ENCODE results near the gene ESYT1. TPM values are rescaled to one million over a fixed set of nuclear protein-coding genes. Genes with fewer than 3 reads are reported as not detected.

Gene ESYT1
- total and polyA plus RNA-seq, 4 donors: 41.0 to 93.5 (median 58.8) TPM

DNA sequence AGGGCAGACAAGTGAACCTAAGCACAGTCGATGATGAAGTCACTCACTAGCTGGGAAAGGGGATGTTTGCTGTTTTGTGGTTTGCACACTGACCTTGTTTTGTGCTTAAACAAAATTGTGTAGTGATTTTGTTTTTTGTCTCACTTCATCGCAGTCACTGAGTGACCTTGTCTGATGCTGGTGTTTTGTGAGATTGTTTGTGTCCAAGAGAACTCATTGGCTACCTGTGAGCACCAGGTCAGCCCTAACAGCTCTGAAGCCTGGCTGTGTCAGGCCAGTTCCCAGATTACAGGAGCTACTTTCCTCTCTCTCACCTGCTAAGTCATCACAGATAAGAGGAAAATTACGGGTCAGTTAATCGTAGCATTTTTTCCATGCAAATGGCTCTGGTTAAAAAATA lies 3.9 kb upstream of the ESYT1 start:
- no peak for DNase-seq (ENCODE audit: low spot score)
- 69% methylated on average over 4 of the region's 4 CpGs for WGBS
- H3K27me3 ChIP-seq (ENCODE audit: control insufficient read depth in 4 of 4, insufficient read depth in 4 of 4, low read length in 3 of 4): no peaks in the 10 kb centered on the region
- TF ChIP-seq HNF4A (conservative IDR thresholded peaks at IDR 0.05): no peak
- TF ChIP-seq RXRA (IDR thresholded peaks at IDR 0.05): no peak
- TF ChIP-seq YY1 (IDR thresholded peaks at IDR 0.05): no peak
- TF ChIP-seq NR2F2 (IDR thresholded peaks at IDR 0.05): no peak
- TF ChIP-seq EGR1 (IDR thresholded peaks at IDR 0.05; ENCODE audit: low read depth in 2 of 2): no peak
- TF ChIP-seq, protein P1, sequence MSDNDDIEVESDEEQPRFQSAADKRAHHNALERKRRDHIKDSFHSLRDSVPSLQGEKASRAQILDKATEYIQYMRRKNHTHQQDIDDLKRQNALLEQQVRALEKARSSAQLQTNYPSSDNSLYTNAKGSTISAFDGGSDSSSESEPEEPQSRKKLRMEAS (IDR thresholded peaks at IDR 0.05): no peak
- peaks cover 28 to 73% (median 58%) of the 10 kb centered on the region in 4 donors for H3K4me1 ChIP-seq (ENCODE audit: control insufficient read depth in 4 of 4, insufficient read depth in 4 of 4, low read length in 3 of 4)
- no peak overlapping the region for H3K4me3 ChIP-seq (ENCODE audit: low read depth in 1 of 3, low read length in 3 of 3)
- no peaks in the 10 kb centered on the region for H3K9me3 ChIP-seq (ENCODE audit: control insufficient read depth in 4 of 4, low read length in 3 of 4)
- H3K9ac ChIP-seq (ENCODE audit: low read depth in 1 of 2, low read length in 2 of 2): no peak overlapping the region
- H3K36me3 ChIP-seq (ENCODE audit: control insufficient read depth in 4 of 4, insufficient read depth in 3 of 4, low read depth in 1 of 4, low read length in 3 of 4): no peaks in the 10 kb centered on the region
- no peak overlapping the region for H3K27ac ChIP-seq (ENCODE audit: low read depth in 1 of 2, low read length in 2 of 2)

DNA sequence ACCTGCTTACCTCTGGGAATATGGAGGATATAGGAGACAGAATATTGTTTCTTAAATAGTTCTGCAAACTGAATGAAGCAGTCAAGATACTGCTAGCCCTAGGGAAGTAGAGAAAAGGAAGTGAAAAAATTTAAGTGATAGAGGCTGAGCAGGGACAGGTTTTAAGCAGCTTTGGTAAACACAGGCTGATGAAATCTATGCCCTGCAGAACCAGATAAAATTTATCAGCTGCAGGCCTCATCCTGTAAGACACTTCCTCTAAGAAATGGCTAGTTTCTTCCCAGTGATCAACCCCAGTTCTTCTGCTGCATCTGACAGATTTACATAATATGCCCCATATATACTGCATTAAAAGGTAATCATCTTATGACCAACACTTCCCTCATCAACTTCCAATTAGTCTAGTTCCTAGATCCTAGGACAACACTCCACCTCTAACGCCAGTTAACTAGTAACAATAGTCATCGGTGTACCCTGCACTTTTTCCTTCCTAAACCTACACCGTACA lies 1.3 kb upstream of the ESYT1 start:
- peaks cover 3 to 11% (median 8%) of the 10 kb centered on the region in 4 donors for H3K36me3 ChIP-seq (ENCODE audit: control insufficient read depth in 4 of 4, insufficient read depth in 3 of 4, low read depth in 1 of 4, low read length in 3 of 4)
- no peak for DNase-seq (ENCODE audit: low spot score)
- WGBS: 48% methylated on average over 3 of the region's 3 CpGs
- H3K27me3 ChIP-seq (ENCODE audit: control insufficient read depth in 4 of 4, insufficient read depth in 4 of 4, low read length in 3 of 4): no peaks in the 10 kb centered on the region
- TF ChIP-seq FOXA1 (IDR thresholded peaks at IDR 0.05) (no peak), YY1 (IDR thresholded peaks at IDR 0.05) (no peak), FOXA2 (IDR thresholded peaks at IDR 0.05) (no peak), SP1 (IDR thresholded peaks at IDR 0.05) (no peak), JUND (IDR thresholded peaks at IDR 0.05) (no peak), HNF4G (IDR thresholded peaks at IDR 0.05) (no peak), TAF1 (conservative IDR thresholded peaks at IDR 0.05) (no peak), RAD21 (IDR thresholded peaks at IDR 0.05) (no peak)
- TF ChIP-seq, protein P2, sequence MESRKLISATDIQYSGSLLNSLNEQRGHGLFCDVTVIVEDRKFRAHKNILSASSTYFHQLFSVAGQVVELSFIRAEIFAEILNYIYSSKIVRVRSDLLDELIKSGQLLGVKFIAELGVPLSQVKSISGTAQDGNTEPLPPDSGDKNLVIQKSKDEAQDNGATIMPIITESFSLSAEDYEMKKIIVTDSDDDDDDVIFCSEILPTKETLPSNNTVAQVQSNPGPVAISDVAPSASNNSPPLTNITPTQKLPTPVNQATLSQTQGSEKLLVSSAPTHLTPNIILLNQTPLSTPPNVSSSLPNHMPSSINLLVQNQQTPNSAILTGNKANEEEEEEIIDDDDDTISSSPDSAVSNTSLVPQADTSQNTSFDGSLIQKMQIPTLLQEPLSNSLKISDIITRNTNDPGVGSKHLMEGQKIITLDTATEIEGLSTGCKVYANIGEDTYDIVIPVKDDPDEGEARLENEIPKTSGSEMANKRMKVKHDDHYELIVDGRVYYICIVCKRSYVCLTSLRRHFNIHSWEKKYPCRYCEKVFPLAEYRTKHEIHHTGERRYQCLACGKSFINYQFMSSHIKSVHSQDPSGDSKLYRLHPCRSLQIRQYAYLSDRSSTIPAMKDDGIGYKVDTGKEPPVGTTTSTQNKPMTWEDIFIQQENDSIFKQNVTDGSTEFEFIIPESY (IDR thresholded peaks at IDR 0.05): no peak
- TF ChIP-seq, protein P1 (IDR thresholded peaks at IDR 0.05): no peak
- no peaks in the 10 kb centered on the region for H3K9me3 ChIP-seq (ENCODE audit: control insufficient read depth in 4 of 4, low read length in 3 of 4)
- peak overlapping the region; percentile 75 to 85 for H3K27ac ChIP-seq (ENCODE audit: low read depth in 1 of 2, low read length in 2 of 2)
- H3K4me1 ChIP-seq (ENCODE audit: control insufficient read depth in 4 of 4, insufficient read depth in 4 of 4, low read length in 3 of 4): peaks cover 9 to 53% (median 42%) of the 10 kb centered on the region in 4 donors
- no peak overlapping the region for H3K4me3 ChIP-seq (ENCODE audit: low read depth in 1 of 3, low read length in 3 of 3)
- H3K9ac ChIP-seq (ENCODE audit: low read depth in 1 of 2, low read length in 2 of 2): peak overlapping the region; percentile 50 to 88

DNA sequence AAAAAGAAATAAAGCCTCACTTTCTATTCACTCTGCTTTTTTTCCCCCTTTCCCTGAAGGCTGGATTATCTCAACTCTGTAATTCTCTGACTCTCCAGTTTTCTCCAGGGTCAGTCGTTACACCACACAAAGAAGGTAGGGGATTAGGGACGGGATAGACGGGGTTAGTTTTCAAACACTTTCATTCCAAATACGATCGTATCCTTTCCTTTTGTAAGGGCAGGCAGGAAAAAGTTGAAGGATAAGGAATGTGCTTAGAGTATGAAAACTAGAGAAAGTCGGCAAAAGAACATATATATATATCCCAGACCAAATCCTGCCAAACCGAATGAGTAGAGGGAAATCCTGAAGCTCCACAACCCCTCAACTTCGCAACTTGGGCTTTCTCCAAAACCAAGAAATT lies 581 bp upstream of the ESYT1 start:
- Histone ChIP-seq H3K36me3 (ENCODE audit: control insufficient read depth in 4 of 4, insufficient read depth in 3 of 4, low read depth in 1 of 4, low read length in 3 of 4) (peaks cover 6 to 17% (median 12%) of the 10 kb centered on the region in 4 donors), H3K4me3 (ENCODE audit: low read depth in 1 of 3, low read length in 3 of 3) (peak overlapping the region in 2 of 3 donors; percentile 18 to 29), H3K4me1 (ENCODE audit: control insufficient read depth in 4 of 4, insufficient read depth in 4 of 4, low read length in 3 of 4) (peaks cover 4 to 46% (median 35%) of the 10 kb centered on the region in 4 donors), H3K9ac (ENCODE audit: low read depth in 1 of 2, low read length in 2 of 2) (peak overlapping the region; percentile 50 to 88), H3K27ac (ENCODE audit: low read depth in 1 of 2, low read length in 2 of 2) (peak overlapping the region; percentile 75 to 85), H3K27me3 (ENCODE audit: control insufficient read depth in 4 of 4, insufficient read depth in 4 of 4, low read length in 3 of 4) (no peaks in the 10 kb centered on the region), H3K9me3 (ENCODE audit: control insufficient read depth in 4 of 4, low read length in 3 of 4) (no peaks in the 10 kb centered on the region)
- DNase-seq (ENCODE audit: low spot score): no peak
- TF ChIP-seq EGR1 (IDR thresholded peaks at IDR 0.05; ENCODE audit: low read depth in 2 of 2) (no peak), HNF4G (IDR thresholded peaks at IDR 0.05) (no peak), TAF1 (conservative IDR thresholded peaks at IDR 0.05) (no peak), NR2F2 (IDR thresholded peaks at IDR 0.05) (no peak), JUND (IDR thresholded peaks at IDR 0.05) (no peak), RXRA (IDR thresholded peaks at IDR 0.05) (no peak), RAD21 (IDR thresholded peaks at IDR 0.05) (no peak)
- TF ChIP-seq, protein P1 (IDR thresholded peaks at IDR 0.05): no peak
- WGBS: 2% methylated on average over 8 of the region's 8 CpGs

All from liver (tissue), 9 donors.